ENCODE measurements around the gene AGO4. TPM values are rescaled to one million over a fixed set of nuclear protein-coding genes. Genes with fewer than 3 reads are reported as not detected.
A peak's percentile ranks its signal among the peaks of the same experiment; 100 is the strongest.

Gene AGO4
- total RNA-seq, 1 experiment from 2014 or later, result 5.2 TPM

GRCh38 chr1:35857830-35858229 is 50.0 kb downstream of the AGO4 start:
- H3K27ac Mint-ChIP-seq (ENCODE audit: low read depth, unreplicated experiment), result no peak overlapping the region
- no peaks in the 10 kb centered on the region for H3K4me1 Mint-ChIP-seq (ENCODE audit: insufficient read depth, unreplicated experiment)
- H3K4me3 Mint-ChIP-seq (ENCODE audit: unreplicated experiment), result no peak overlapping the region
- no TSS peak for BruUV-seq (replicated peaks)
- ChIA-PET POLR2A (no interaction called here), CTCF (interaction anchor here (0.5 to 0.6 kb wide), 3 partner anchors 14 to 60 kb away, joined by 3 to 5 read pairs (median 4); no protein-coding TSS in a partner anchor)
- intact Hi-C loops (cut with micrococcal nuclease), result no loop called here
- no peaks in the 10 kb centered on the region for H3K9me3 Mint-ChIP-seq (ENCODE audit: unreplicated experiment)
- TF ChIP-seq, protein P1, sequence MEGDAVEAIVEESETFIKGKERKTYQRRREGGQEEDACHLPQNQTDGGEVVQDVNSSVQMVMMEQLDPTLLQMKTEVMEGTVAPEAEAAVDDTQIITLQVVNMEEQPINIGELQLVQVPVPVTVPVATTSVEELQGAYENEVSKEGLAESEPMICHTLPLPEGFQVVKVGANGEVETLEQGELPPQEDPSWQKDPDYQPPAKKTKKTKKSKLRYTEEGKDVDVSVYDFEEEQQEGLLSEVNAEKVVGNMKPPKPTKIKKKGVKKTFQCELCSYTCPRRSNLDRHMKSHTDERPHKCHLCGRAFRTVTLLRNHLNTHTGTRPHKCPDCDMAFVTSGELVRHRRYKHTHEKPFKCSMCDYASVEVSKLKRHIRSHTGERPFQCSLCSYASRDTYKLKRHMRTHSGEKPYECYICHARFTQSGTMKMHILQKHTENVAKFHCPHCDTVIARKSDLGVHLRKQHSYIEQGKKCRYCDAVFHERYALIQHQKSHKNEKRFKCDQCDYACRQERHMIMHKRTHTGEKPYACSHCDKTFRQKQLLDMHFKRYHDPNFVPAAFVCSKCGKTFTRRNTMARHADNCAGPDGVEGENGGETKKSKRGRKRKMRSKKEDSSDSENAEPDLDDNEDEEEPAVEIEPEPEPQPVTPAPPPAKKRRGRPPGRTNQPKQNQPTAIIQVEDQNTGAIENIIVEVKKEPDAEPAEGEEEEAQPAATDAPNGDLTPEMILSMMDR (IDR thresholded peaks at IDR 0.05; ENCODE audit: unreplicated experiment), result no peak
- peak; percentile 18 for DNase-seq (ENCODE audit: unreplicated experiment)
- no peaks in the 10 kb centered on the region for H3K27me3 Mint-ChIP-seq (ENCODE audit: insufficient read depth, unreplicated experiment)
- peaks cover 13% of the 10 kb centered on the region for H3K36me3 Mint-ChIP-seq (ENCODE audit: insufficient read depth, unreplicated experiment)

GRCh38 chr1:35860696-35861095 is 52.9 kb downstream of the AGO4 start:
- H3K27me3 Mint-ChIP-seq (ENCODE audit: insufficient read depth, unreplicated experiment), result no peaks in the 10 kb centered on the region
- H3K9me3 Mint-ChIP-seq (ENCODE audit: unreplicated experiment), result no peaks in the 10 kb centered on the region
- H3K36me3 Mint-ChIP-seq (ENCODE audit: insufficient read depth, unreplicated experiment), result no peaks in the 10 kb centered on the region
- intact Hi-C loops (cut with micrococcal nuclease), result no loop called here
- DNase-seq (ENCODE audit: unreplicated experiment), result no peak
- POLR2A ChIA-PET, result interaction anchor here (0.6 kb wide), 1 partner anchor 26 kb away, joined by 3 read pairs; no protein-coding TSS in a partner anchor
- H3K4me3 Mint-ChIP-seq (ENCODE audit: unreplicated experiment), result no peak overlapping the region
- no peak overlapping the region for H3K27ac Mint-ChIP-seq (ENCODE audit: low read depth, unreplicated experiment)
- CTCF ChIA-PET, result no interaction called here
- H3K4me1 Mint-ChIP-seq (ENCODE audit: insufficient read depth, unreplicated experiment), result no peaks in the 10 kb centered on the region
- TF ChIP-seq, protein P1 (IDR thresholded peaks at IDR 0.05; ENCODE audit: unreplicated experiment), result no peak
- no TSS peak for BruUV-seq (replicated peaks)

- Mint-ChIP-seq H3K4me3 (ENCODE audit: unreplicated experiment) (no peak overlapping the region), H3K27me3 (ENCODE audit: insufficient read depth, unreplicated experiment) (no peaks in the 10 kb centered on the region), H3K4me1 (ENCODE audit: insufficient read depth, unreplicated experiment) (no peaks in the 10 kb centered on the region), H3K9me3 (ENCODE audit: unreplicated experiment) (no peaks in the 10 kb centered on the region), H3K36me3 (ENCODE audit: insufficient read depth, unreplicated experiment) (no peaks in the 10 kb centered on the region), H3K27ac (ENCODE audit: low read depth, unreplicated experiment) (no peak overlapping the region)
- DNase-seq (ENCODE audit: unreplicated experiment), result no peak
- POLR2A ChIA-PET, result interaction anchor here (0.8 kb wide), 1 partner anchor 9 kb away, joined by 3 read pairs; no protein-coding TSS in a partner anchor
- intact Hi-C loops (cut with micrococcal nuclease), result no loop called here
- BruUV-seq (replicated peaks), result no TSS peak
- CTCF ChIA-PET, result interaction anchor here (0.5 to 1.3 kb wide), 2 partner anchors 20 to 266 kb away, joined by 4 to 7 read pairs; partner anchors contain the start of gene AGO1
- TF ChIP-seq, protein P1 (IDR thresholded peaks at IDR 0.05; ENCODE audit: unreplicated experiment), result no peak
Observed at GRCh38 chr1:35863136-35863535, 55.3 kb downstream of the AGO4 start.

DNA sequence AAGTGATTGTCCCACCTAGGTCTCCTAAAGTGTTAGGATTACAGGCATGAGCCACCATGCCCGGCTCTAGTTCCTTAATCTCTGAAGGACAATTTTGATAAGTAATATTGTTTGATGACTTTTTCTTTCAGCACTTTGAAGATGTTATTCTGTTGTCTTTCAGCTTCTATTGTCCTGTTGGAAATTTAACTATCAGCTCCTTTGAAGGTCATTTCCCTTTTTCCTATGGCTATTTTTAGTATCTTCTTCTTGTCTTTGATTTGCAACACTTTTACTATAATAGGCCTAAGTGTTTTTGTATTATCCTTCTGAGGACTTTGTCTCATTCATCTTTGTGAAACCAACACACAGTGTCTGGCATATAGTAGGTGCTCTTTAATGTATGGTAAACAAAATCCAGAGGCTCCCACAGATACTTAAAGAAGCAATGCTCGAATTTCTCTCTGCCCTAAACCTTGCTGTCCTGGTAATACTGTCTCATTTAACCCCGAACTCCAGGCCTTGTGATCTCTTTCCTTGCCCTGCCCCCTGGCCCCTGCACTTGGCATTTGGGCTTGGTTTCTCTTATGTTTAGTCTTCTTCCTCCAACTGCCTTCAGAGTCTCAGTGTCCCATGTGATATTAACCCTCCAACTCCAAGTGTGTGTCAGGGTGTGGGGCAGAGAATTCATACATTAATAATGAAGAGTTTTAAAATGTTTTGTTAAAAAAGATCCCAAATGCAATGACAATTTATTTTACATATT is 56.2 kb downstream of the AGO4 start:
- Mint-ChIP-seq H3K4me1 (ENCODE audit: insufficient read depth, unreplicated experiment) (no peaks in the 10 kb centered on the region), H3K4me3 (ENCODE audit: unreplicated experiment) (no peak overlapping the region), H3K36me3 (ENCODE audit: insufficient read depth, unreplicated experiment) (no peaks in the 10 kb centered on the region), H3K27ac (ENCODE audit: low read depth, unreplicated experiment) (no peak overlapping the region), H3K27me3 (ENCODE audit: insufficient read depth, unreplicated experiment) (no peaks in the 10 kb centered on the region), H3K9me3 (ENCODE audit: unreplicated experiment) (no peaks in the 10 kb centered on the region)
- intact Hi-C loops (cut with micrococcal nuclease), result no loop called here
- no TSS peak for BruUV-seq (replicated peaks)
- ChIA-PET CTCF (no interaction called here), POLR2A (no interaction called here)
- TF ChIP-seq, protein P1 (IDR thresholded peaks at IDR 0.05; ENCODE audit: unreplicated experiment), result no peak
- no peak for DNase-seq (ENCODE audit: unreplicated experiment)

Measured in MCF 10A (cell line).